GM21526 (cell line): ENCODE data around the gene PHC1.
"Not testable (repeated sequence)": the region's sequence is repeated elsewhere in the genome, so short reads cannot be mapped to it uniquely, and the experiment has no call there.

Experiments used
- ATAC-seq: cut with Tn5 transposase; IDR thresholded peaks from one replicate; pipeline ENCODE4 v1.9.1; 2021; ENCODE audit warnings: moderate library complexity; ENCODE audit not compliant: unreplicated experiment, low FRiP score

PHC1 gene

DNA sequence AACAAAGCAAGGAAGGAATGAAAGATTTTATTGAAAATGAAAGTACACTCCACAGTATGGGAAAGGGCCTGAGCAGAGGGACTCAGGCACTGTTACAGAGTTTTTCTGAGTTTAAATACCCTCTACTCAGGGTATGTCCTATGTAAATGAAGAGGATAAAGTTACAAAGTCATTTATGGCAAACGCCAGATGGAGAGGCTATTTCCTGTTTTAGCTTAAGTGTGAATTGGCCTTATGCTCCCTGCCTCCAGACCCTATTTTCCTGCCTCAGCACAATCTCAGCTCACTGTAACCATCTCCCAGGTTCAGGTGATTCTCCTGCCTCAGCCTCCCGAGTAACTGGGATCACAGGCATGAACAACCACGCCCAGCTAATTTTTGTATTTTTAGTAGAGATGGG, 6.8 kb upstream of the PHC1 start:
- no peak for ATAC-seq

DNA sequence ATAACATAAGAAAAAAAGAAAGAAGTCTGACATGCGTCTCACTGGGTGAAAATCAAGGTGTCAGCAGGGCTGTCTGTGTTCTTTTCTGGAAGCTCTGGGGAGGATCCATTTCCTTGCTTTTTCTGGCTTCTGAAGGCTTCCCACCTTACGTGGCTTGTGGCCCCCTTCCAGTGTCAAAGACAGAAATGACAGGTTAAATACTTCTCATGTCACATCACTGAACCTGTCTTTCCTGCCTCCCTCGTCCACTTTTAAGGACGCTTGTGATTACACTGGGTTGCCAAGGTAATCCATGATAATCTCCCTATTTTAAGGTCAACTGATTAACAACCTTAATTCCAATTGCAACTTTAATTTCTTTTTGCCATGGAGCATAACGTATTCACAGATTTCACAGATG, 4.6 kb upstream of the PHC1 start:
- ATAC-seq, result no peak

DNA sequence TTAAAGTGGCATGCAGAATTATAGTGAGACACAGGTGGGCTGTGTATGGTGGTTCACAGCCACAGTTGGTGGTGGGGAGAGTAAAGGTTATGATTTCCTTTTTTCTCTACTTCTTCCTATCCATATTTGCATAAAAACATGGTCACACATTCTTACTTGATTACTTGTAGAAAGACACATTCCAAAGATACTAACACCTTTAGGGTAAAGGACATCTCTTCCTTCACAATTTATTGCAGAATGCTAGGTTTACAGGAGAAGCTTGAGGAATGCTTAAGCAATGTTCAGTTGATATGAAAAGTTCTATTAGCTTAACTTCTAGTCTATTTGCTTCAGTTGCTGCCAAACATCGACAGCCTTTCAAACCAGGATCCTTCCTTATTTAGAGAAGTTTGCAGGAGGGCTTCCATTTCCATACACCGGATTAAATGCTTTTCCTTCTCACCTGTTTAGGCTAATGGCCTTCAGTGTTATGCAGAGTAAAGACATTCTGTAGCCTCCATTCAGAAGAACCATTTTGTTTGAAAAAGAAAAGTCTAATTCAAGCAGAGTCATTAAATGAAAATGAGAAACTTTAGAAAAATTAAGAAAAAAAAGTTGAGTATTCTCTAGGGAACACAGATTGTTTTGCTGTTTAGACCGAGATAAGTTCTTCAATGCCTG, 2.6 kb upstream of the PHC1 start:
- no peak for ATAC-seq

DNA sequence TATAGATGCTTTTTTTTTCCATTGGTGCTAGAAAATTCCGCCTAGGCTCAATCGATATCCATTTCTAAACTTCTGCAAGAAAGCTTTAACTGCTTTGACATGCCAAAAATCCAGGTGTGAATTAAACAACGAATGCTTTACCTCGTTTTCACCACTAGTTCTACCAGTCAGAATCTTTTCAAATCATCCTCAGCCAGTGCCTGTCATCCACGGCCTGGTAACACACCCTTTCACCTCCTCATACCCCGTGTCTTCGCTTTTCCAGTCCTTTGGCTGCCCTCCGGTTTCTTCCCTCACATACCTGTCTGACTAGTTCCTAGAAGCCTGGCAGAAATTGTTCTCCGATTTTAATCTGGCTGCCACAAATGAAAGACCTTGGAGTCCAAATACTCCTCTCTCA, 1.4 kb upstream of the PHC1 start:
- ATAC-seq, result no peak

DNA sequence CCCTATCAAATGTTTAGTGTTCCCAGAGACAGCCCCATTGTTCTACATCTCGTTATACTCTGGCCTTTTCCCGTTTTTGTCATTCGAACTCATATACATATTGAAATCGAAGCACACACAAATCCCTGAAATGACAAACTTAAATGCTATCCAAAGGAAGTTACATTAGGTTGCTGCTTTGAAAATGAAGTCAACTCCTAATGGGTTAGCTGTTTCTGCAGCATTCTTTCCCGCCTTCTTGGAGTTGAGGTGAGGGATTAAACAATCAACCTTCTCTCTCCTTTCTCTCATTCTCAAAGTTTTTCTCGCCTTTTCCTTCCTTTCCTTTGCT, 642 bp upstream of the PHC1 start:
- no peak for ATAC-seq

DNA sequence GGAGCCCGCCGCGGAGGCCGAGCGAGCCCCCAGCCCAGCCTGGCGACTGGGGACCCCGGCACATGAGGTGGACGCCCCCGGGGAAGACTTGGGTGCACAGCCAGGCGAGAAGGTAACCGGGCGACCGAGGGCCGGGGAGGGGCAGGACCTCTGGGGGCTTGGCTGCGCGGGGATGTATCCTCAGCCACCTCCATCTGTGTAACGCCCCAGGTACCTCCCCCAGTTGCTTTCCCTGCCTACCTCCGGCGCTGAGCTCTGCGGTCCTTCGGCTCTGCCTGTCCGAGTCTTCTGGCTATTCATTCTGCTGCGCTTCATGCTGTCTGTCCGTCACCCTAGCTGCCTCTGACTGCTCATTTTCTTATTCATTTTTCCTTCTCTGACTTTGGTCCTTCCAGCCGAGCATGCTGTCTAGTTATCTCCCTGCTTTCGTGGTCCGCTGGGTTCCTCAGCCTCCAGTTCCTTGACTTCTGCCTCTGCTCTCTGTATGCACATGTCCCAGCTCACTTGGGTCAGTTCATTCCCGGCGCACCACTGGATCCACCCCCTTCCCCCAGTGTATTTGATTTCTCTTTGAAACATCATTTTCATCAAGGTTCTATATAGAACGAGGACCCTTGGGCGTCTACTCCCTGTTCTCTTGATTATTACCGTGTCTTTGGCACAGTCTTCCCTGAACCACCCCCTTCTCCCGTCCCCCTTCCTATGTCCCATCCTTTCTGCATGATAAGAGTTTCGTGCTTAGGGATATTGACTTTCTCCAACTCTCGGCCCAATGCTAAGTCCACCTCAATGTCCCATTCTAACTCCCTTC, 612 bp downstream of the PHC1 start:
- ATAC-seq, result peak; percentile 60

DNA sequence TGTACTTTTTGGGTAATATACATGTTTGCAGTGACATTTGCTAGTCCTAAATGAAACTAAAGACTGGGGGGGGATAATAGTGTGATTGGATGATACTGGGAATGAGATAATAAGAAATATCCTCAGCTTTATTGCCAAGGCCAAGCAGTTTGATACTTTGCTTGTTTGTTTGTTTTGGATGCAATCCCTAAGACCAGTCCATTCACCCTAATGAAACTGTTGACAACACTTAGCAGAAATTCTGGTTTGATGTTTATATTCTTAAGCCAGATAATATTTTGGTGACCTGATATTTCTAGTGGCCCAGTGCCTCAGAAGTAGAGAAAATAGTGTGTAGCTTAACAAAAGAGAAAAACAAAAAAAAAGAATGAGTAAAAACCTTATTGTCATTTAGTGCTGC, 1.8 kb downstream of the PHC1 start:
- ATAC-seq, result no peak

DNA sequence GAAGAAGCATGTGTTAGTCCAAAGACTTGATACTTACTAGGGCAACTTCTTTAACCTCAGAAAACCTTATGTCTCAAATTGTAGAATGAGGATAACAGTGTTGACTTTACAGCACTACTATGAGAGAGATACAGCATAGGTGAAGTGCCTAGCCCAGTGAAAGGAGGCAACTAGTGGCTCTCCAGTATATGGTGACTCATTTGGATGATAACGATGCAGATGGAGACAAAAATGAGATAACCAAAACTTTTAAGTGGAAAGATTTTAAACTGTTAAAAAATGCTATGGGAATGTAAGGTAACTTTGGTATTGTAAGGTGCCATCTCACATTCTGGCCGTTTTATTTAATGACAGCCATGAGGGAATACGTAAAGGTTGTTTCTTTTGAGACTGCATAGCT, 2.7 kb downstream of the PHC1 start:
- no peak for ATAC-seq

DNA sequence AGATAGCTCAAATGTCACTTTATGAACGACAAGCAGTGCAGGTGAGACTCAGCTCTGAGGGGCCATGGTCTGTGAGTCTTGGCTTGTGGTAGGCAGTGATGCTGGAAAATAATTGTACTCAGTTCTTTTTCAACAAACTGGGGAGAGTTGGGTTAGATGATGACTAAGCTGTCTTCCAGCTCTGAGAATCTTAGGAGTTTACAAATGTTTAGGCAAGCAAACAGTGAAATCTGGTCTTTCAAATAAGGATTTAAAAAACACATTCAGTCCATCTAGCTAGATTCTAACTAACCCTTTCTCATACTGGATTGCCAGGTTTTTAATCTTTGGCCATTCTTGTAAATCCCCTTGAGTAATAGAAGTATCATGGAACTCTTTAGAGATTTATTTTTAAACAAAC, 3.4 kb downstream of the PHC1 start:
- ATAC-seq, result no peak

DNA sequence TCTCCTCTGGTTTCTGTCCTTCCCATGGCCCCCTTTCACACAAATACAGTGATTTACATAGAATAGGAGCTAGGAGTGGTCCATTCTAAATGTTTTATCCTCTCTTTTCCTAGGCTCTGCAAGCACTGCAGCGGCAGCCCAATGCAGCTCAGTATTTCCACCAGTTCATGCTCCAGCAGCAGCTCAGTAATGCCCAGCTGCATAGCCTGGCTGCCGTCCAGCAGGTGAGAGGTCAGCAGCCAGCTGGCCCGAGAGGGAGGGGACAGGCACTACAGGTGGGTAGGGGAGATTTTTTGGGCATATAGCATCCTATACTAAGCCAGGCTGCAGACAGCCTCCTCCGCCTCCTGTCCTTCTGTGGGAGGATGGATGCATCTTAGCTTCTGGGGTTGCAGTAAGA, 5.3 kb downstream of the PHC1 start:
- not testable (repeated sequence) for ATAC-seq

DNA sequence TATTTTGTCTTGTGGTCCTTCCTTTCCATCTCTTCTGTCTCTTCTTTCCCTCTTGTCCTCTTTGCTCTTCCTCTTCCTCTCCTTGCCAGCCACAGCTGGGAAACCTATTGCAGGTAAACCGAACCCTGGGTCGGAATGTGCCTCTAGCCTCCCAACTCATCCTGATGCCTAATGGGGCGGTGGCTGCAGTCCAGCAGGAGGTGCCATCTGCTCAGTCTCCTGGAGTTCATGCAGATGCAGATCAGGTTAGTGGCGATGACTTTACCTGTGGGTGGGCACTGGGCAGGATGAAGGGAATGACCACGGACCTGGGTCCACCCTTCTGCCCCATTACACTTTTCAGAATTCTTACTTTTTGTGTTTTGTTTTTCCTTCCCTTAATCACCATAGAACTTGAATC, 8.2 kb downstream of the PHC1 start:
- no peak for ATAC-seq

DNA sequence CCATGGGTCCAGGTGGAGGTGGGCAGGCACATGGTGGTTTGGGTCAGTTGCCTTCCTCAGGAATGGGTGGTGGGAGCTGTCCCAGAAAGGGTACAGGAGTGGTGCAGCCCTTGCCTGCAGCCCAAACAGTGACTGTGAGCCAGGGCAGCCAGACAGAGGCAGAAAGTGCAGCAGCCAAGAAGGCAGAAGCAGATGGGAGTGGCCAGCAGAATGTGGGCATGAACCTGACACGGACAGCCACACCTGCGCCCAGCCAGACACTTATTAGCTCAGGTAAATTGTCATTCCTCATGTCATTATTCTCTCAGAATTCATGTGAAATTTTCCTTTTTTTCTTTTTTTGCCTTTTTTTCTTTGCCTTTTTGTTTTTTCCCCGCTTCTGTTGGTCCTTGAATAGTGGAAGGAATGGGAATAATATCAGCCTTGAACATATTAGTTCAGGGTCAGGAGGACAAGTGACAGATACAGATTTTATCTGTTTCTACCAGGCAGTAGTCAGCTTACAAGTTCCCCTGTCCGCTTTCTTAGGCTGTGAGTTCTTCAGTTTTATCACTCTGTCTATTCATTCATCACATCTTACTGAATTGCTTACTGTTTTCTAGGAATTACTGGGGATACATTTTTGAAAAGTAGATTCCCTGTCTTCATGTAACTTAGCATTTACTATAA, 16.5 kb downstream of the PHC1 start:
- not testable (repeated sequence) for ATAC-seq

DNA sequence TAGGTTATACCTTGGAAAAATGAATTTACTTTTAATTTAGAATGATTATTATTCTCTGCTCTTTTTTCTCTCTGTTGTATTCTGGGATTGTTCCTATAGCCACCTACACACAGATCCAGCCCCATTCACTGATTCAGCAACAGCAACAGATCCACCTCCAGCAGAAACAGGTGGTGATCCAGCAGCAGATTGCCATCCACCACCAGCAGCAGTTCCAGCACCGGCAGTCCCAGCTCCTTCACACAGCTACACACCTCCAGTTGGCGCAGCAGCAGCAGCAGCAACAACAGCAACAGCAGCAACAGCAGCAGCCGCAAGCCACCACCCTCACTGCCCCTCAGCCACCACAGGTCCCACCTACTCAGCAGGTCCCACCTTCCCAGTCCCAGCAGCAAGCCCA, 18.2 kb downstream of the PHC1 start:
- not testable (repeated sequence) for ATAC-seq

DNA sequence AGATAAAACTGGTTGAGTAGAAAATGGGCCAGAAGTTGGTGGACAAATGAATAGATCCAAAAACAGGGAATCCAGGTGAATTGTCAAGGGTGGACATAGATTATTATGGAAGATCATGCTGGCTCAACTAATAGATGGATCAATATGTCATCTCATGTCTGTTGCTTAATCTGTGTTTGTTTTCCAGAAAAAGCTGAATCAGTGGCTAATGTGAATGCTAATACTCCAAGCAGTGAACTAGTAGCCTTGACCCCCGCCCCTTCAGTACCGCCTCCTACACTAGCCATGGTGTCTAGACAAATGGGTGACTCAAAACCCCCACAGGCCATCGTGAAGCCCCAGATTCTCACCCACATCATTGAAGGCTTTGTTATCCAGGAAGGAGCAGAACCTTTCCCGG, 19.8 kb downstream of the PHC1 start:
- ATAC-seq, result not testable (repeated sequence)

DNA sequence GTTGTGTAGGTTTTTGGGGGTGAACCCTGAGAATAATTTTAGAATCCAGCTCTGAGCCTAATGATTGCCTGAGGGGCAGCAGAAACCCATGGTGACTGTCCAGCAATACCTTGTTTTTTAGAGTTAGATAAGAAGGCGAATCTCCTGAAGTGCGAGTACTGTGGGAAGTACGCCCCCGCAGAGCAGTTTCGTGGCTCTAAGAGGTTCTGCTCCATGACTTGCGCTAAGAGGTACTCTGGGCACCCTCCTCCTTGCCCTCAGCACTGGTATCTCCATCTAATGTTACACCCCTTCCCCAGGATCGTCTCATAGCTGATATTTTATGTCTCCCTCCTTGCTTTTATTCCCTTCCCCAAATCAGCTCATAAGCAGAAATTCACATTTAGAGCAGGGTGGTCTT, 22.4 kb downstream of the PHC1 start:
- no peak for ATAC-seq

DNA sequence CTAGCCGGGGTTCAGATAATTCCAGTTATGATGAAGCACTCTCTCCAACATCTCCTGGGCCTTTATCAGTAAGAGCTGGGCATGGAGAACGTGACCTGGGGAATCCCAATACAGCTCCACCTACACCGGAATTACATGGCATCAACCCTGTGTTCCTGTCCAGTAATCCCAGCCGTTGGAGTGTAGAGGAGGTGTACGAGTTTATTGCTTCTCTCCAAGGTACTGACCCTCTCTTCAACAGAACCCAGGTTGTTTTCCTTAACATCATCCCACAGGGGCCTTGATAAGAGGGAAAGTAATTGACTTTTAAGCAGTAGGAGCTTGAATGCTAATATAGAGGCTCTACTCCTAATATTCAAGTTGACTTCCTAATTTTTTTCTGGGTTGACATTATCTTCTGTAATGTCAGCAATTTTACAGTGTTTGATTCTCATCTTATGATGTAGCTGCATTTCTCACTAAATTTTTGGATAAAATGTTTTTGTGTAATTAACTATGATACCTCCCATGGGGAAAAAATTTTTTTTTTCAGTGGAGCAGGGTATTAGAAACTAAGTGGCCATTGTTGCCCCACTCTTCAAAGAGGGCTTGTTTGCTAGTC, 23.6 kb downstream of the PHC1 start:
- ATAC-seq, result not testable (repeated sequence)

DNA sequence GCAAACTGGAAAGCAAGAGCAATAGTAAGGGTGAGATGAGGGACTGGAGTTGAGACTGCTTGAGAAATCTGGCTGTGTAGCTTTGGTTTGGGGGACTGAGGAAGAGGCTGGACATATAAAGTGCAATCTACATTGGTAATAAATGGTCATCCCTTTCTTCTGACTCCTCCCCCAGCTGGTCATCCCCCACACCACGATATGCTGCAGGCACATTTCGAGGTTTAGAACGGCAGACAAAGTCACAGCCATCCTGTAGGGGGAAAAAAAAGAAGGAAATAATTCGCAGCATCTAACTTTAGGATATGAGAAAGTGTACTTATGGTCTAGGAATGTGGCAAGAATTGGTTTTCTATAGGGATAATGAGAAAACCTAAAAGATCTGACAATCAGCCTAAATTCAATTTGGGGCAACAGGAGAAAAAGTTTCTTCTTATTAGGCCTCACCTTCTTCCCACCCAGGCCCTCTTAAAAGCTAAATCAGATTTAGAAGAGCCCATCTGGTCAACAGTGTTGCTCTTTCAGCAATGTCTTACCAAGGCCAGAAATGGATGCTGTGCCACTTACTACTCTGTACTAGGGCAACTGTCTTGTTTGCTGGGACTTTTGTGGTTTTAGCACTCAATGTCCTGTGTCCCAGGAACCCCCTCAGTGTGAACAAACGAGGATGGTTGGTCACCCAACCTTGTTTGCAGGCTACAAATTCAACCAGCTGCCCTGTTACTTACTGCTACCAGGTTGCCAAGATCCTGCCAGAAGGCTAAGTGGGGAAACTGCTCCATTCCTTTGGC, 27.6 kb downstream of the PHC1 start:
- ATAC-seq, result no peak

DNA sequence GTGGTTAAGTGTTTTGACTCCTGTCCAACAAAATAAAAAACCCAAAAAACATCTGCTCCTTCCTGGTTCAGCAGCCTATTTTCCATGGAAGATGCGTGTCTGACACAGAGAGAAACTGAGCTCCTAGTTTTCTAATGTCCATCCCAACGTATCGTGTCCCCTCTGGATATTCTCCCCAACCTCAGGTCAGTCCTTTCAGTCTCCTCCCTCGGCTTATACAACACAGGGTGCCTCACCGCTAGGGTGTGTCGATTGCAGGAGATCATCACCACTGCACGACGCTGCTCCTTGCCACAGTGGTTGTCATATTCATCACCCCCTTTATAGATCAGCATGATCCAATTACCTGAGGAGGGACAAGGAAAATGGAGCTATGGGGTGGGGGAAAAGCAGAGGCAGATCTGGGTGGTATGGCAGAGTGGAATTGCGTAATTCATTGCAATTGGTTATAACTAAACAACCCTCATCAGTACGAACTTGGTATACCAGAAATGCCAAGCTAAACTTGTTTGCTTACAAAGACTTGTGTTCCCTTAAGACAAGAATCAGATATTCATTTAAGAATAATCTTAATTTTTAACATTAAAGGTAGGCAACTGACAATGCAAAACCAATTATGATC, 29.4 kb downstream of the PHC1 start:
- ATAC-seq, result no peak

DNA sequence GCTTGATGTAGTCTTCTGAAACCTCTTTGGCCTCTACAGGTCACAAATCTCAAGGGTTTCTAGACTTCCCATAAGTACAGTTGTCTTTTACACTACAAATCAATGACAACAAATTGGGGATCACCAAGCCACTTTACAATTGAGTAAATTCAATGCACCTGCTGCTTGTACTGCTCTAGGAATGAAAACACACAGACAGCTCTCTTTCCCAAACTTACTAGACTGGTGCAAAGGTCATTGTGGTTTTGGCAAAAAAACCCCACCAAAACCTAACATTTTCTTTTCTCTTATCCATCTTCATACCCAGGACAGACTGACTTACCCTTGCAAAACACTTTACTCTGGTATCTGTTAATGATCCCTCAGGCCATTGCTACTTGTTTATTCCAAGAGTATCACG, 32.4 kb downstream of the PHC1 start:
- no peak for ATAC-seq

DNA sequence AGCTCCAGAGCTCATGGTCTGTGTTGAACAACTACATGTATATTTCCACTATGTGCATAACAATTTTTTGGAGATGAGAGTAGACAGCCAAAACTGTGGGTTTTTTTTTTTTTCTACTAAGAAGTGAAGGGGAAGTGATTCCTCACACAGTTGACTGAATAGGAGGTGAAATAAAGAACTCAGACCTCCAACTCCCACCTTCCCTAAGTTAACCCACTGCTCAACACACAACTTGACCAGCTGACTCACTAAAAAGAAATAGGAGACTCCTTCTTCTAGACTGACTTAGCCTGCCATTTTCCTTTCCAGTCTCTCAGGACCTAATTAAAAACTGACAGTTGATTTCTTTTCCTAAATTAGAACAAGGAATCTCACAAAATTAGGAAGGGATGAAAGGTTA, 33.4 kb downstream of the PHC1 start:
- no peak for ATAC-seq
